Type B pancreatic cell (in vitro differentiated cells): ENCODE results near the gene AGMO. TPM values are rescaled to one million over a fixed set of nuclear protein-coding genes. Genes with fewer than 3 reads are reported as not detected.

Experiments
- DNase-seq: peaks from one replicate; pipeline ENCODE4 v3.0.0; 2021; ENCODE audit warnings: mixed read lengths; ENCODE audit not compliant: unreplicated experiment; ENCODE audit errors: extremely low spot score
- H3K27ac Mint-ChIP-seq: 2 replicates; pipeline ENCODE4 v1.8.0; 2021; ENCODE audit warnings: mild to moderate bottlenecking, mixed read lengths
- H3K27me3 Mint-ChIP-seq: 2 replicates; pipeline ENCODE4 v1.8.0; 2021; ENCODE audit warnings: mixed read lengths
- H3K36me3 Mint-ChIP-seq: 2 replicates; pipeline ENCODE4 v1.8.0; 2021; ENCODE audit warnings: mixed read lengths
- H3K4me1 Mint-ChIP-seq: one replicate; pipeline ENCODE4 v1.8.0; 2021; ENCODE audit warnings: mixed read lengths; ENCODE audit not compliant: unreplicated experiment
- H3K4me3 Mint-ChIP-seq: 2 replicates; pipeline ENCODE4 v1.8.0; 2021; ENCODE audit warnings: mild to moderate bottlenecking, mixed read lengths
- H3K9me3 Mint-ChIP-seq: 2 replicates; pipeline ENCODE4 v1.8.0; 2021; ENCODE audit warnings: mixed read lengths
- CTCF ChIP-seq: fragments of 200-600 bp; sonication (generic); conservative IDR thresholded peaks from 2 replicates; pipeline ENCODE4 v1.5.0; 2021; ENCODE audit warnings: antibody characterized with exemption, mild to moderate bottlenecking
- total RNA-seq: library from RNA; stranded (reverse); gene quantifications from 2 replicates; pipeline ENCODE4 v1.2.1, GENCODE V29; 2021; ENCODE audit warnings: low replicate concordance

The AGMO gene
- total RNA-seq, 1 donor from 2014 or later, result 0.41 TPM

- DNase-seq, result no peak
- H3K4me1 Mint-ChIP-seq, result no peaks in the 10 kb centered on the region
- H3K9me3 Mint-ChIP-seq, result no peaks in the 10 kb centered on the region
- no peak for TF ChIP-seq CTCF
- no peaks in the 10 kb centered on the region for H3K27me3 Mint-ChIP-seq
- H3K36me3 Mint-ChIP-seq, result no peaks in the 10 kb centered on the region
- no peak overlapping the region for H3K27ac Mint-ChIP-seq
- H3K4me3 Mint-ChIP-seq, result no peak overlapping the region
Observed at GRCh38 chr7:15593382-15593781, 31.6 kb upstream of the AGMO start.

- TF ChIP-seq CTCF, result no peak
- DNase-seq, result no peak
- Mint-ChIP-seq H3K4me3 (no peak overlapping the region), H3K27me3 (no peaks in the 10 kb centered on the region), H3K9me3 (no peaks in the 10 kb centered on the region), H3K4me1 (no peaks in the 10 kb centered on the region), H3K36me3 (no peaks in the 10 kb centered on the region), H3K27ac (no peak overlapping the region)
Observed at GRCh38 chr7:15586266-15586665, 24.5 kb upstream of the AGMO start.

GRCh38 chr7:15584575-15584974, 22.8 kb upstream of the AGMO start:
- DNase-seq, result no peak
- TF ChIP-seq CTCF, result no peak
- Mint-ChIP-seq H3K27me3 (no peaks in the 10 kb centered on the region), H3K4me3 (no peak overlapping the region), H3K9me3 (no peaks in the 10 kb centered on the region), H3K27ac (no peak overlapping the region), H3K36me3 (no peaks in the 10 kb centered on the region), H3K4me1 (no peaks in the 10 kb centered on the region)

- Mint-ChIP-seq H3K36me3 (no peaks in the 10 kb centered on the region), H3K4me3 (no peak overlapping the region), H3K4me1 (peaks cover 6% of the 10 kb centered on the region), H3K9me3 (peaks cover 7% of the 10 kb centered on the region), H3K27ac (no peak overlapping the region), H3K27me3 (no peaks in the 10 kb centered on the region)
- no peak for DNase-seq
- no peak for TF ChIP-seq CTCF
Observed at GRCh38 chr7:15582773-15583172, 21.0 kb upstream of the AGMO start.

- no peak for TF ChIP-seq CTCF
- no peak for DNase-seq
- Mint-ChIP-seq H3K27me3 (no peaks in the 10 kb centered on the region), H3K4me3 (no peak overlapping the region), H3K36me3 (no peaks in the 10 kb centered on the region), H3K4me1 (peaks cover 6% of the 10 kb centered on the region), H3K27ac (no peak overlapping the region), H3K9me3 (peaks cover 7% of the 10 kb centered on the region)
Observed at GRCh38 chr7:15581352-15581951, 19.6 kb upstream of the AGMO start.
